IPS-18c (cell line): Measurements from ENCODE around the gene SOS2.
A peak's percentile ranks its signal among the peaks of the same experiment; 100 is the strongest.
"Not testable (repeated sequence)": the region's sequence is repeated elsewhere in the genome, so short reads cannot be mapped to it uniquely, and the experiment has no call there.

Source experiments
- H3K4me3 ChIP-seq: 2 replicates; pipeline ENCODE4 v1.7.0; 2013; ENCODE audit warnings: low read depth, mild to moderate bottlenecking, low read length, moderate library complexity; ENCODE audit not compliant: insufficient read depth
- H3K9me3 ChIP-seq: one replicate; pipeline ENCODE4 v1.6.1; 2013; ENCODE audit warnings: mild to moderate bottlenecking, low read length, moderate library complexity; ENCODE audit not compliant: control insufficient read depth, insufficient read depth

Gene SOS2

DNA sequence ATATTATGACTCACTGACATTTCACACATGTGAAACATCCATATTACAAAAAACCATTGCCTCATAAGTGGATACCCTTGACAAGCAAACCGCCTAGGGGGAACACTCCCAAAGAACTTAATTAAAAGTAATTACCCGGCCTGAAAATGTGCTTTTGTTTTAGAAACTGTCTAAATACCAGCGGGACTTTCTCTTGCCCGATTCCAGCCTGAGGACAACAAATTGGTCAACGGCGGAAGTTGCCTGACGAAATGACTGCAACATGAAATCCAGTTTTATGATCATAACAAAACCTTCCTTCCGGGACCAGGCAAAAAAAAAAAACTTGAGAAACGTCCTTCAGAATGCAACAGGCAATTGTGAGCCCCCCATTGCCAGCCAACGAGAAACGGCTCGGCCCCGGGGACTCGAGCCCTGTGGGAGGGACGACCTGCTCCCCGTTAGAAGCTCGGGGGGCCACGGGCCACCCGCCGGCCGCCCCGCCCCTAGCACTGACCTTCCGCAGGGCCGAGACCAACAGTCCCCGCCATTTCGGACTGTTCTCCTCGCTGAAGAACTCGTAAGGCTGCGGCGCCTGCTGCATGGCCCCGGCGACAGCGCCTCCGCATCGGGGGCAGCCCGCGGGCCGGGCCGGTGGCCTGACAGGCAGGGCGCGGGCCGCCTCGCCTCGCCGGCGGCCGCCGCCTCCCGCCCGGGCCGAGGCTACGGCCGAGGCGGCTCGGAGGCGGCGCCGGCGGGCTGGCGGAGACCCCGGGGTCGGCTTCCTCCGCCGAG, 490 bp downstream of the SOS2 start:
- peak overlapping the region; percentile 80 for H3K4me3 ChIP-seq
- peaks cover 2% of the 10 kb centered on the region for H3K9me3 ChIP-seq

GRCh38 chr14:50230401-50230700, 1.0 kb downstream of the SOS2 start:
- peaks cover 2% of the 10 kb centered on the region for H3K9me3 ChIP-seq
- peak overlapping the region; percentile 80 for H3K4me3 ChIP-seq

DNA sequence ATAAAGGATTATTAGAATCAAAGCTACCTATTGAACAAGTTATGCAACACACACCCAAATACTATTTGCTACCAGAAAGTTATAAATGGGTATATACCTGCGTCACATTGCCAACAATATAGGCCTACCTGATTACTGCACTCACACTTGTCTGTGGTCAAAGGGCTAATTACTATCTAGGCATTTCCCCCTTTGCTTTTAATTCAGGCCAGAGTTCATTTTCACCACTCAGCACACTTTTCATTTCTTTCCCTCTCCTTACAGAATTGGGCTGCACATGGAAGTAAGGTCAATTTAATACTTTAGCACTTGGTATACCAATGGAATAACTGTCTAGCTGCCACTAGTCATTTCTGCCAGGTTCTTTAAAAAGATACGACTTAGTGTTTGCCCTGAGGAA, 1.7 kb downstream of the SOS2 start:
- Histone ChIP-seq H3K4me3 (no peak overlapping the region), H3K9me3 (peaks cover 2% of the 10 kb centered on the region)

DNA sequence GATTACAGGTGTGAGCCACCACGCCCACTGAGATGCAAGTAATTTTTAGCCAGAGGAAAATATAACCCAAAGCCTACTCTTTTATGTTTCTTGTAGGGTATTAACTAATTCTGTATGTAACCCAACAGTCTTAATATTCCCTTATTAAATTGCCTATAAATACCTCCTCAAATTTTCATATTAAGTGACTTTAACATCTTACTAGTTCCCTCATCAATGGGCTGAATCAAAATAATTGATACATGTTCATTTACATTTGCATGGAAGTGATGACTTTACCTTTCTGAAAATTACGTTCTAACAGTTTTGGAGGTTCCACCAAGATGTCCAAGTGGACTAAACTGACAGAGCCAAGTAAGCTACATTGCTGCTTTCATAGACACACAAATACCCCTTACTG, 3.1 kb downstream of the SOS2 start:
- Histone ChIP-seq H3K4me3 (no peak overlapping the region), H3K9me3 (peaks cover 2% of the 10 kb centered on the region)

DNA sequence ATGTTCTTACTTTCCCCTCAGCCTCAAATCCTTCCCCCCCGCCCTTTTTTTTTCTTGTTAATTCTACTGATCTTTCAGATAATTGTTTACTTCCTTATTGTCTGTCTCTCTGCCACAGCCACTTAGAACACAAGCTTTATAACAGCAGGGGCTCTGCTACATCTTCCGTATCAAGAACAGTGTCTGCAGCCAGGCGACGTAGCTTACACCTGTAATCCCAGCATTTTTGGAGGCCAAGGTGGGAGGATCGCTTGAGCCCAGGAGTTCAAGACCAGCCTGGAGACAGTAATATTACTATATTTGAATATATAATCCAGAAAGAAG, 5.4 kb downstream of the SOS2 start:
- Histone ChIP-seq H3K9me3 (peaks cover 2% of the 10 kb centered on the region), H3K4me3 (no peak overlapping the region)

DNA sequence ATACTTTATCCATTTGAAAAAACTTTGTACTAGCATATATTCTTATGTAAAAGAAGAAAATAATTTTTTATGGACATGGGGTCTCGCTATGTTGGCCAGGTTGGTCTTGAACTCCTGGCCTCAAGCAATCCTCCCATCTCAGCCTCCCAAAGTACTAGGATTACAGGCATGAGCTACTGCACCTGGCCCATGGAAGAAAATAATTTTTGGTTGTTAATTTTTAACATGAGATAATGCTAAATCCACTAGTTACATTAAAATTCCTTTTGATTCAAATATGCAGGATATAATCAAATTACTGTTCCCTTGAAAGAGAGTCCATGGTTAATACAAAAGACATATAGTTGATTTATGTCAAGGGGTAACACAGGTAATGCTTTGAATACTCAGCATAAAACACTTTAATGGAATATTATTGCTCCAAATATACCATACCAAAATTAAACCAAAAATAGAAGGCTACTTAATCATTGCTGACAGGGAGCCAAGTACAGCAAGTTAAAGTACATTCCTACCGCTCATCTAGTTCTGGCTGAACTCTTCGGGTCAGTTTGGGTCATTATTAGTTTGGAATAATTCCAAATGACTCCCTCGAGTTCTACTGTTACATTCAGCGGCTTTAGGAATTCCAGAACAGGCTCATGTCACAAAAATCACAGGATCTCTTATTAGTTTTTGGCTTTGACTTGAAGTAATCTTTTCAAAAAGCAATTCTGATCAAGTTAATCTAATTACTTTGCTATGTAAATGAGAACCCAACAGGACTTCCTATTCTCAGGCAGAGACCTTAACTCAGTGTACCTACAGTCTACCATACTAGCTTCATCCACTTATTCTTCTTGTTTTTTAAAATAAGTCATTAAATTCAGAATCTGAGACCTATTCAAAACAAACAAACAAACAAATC, 6.1 kb downstream of the SOS2 start:
- H3K9me3 ChIP-seq = peaks cover 2% of the 10 kb centered on the region
- H3K4me3 ChIP-seq = no peak overlapping the region

- Histone ChIP-seq H3K4me3 (no peak overlapping the region), H3K9me3 (no peaks in the 10 kb centered on the region)
These were observed 9.2 kb downstream of the SOS2 start for GRCh38 chr14:50222055-50222613.

DNA sequence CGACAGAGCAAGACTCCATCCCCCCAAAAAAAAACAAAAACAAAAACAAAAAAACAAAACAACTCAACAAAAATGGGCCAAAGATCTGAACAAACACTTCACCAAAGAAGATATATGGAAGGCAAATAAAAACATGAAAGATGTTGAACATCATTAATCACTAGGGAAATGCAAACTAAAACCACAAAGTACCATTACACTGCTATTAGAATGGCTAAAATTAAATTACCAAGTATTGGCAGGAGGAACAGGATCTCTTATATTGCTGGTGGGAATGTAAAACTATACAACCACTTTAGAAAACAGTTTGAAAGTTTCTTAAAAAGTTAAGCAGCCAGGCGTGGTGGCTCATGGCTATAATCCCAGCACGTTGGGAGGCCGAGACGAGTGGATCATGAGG, 12.9 kb downstream of the SOS2 start:
- no peaks in the 10 kb centered on the region for H3K9me3 ChIP-seq

GRCh38 chr14:50215416-50215815, 16.0 kb downstream of the SOS2 start:
- no peak overlapping the region for H3K4me3 ChIP-seq
- no peaks in the 10 kb centered on the region for H3K9me3 ChIP-seq

More for the DNA sequence above, 12.9 kb downstream of the SOS2 start:
- H3K4me3 ChIP-seq = no peak overlapping the region

GRCh38 chr14:50213795-50214194, 17.6 kb downstream of the SOS2 start:
- Histone ChIP-seq H3K4me3 (no peak overlapping the region), H3K9me3 (no peaks in the 10 kb centered on the region)

- H3K9me3 ChIP-seq = no peaks in the 10 kb centered on the region
These were observed 18.7 kb downstream of the SOS2 start for GRCh38 chr14:50212726-50213125.

GRCh38 chr14:50210074-50210473, 21.3 kb downstream of the SOS2 start:
- Histone ChIP-seq H3K9me3 (no peaks in the 10 kb centered on the region), H3K4me3 (no peak overlapping the region)

More at GRCh38 chr14:50212726-50213125, 18.7 kb downstream of the SOS2 start:
- H3K4me3 ChIP-seq = no peak overlapping the region

GRCh38 chr14:50198499-50198898, 32.9 kb downstream of the SOS2 start:
- H3K4me3 ChIP-seq = no peak overlapping the region

DNA sequence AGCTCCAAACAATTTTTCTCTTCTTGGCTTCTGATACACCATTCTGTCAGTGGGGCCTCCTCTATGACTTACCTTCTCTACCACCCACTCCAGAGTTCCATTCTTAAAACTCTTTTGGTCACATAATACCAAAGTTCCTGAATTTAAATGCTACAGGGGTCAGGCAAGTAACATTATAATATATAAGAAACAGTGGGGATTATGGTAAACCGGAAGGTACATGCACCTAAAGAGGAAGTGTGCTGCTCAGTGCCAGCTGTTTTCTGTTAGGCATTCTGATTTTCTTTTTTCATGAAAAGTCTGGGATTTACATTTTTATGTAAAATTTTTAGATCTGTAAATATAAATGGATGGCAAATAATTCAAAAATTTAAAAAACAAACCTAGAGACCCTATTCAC, 39.9 kb downstream of the SOS2 start:
- no peaks in the 10 kb centered on the region for H3K9me3 ChIP-seq

More at GRCh38 chr14:50198499-50198898, 32.9 kb downstream of the SOS2 start:
- H3K9me3 ChIP-seq = no peaks in the 10 kb centered on the region

DNA sequence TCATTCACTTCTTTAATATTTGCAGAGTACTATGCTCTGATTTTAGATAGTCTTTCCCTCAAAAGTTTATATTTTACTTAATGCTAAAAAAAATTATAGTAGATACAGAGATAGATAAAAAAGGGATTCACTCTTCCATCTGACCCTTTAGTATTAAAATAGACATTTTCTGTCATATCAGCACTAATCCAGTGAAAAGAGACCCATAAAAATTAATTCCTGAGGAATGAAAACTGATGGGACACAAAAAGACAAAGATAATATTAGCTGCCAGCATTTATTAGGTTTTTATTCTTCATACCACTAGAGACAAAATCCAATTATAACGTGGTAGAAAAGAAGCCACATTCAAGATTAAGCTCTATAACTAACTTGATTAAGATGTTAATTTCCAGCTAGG, 45.3 kb downstream of the SOS2 start:
- H3K4me3 ChIP-seq = no peak overlapping the region
- no peaks in the 10 kb centered on the region for H3K9me3 ChIP-seq

More for the DNA sequence above, 39.9 kb downstream of the SOS2 start:
- H3K4me3 ChIP-seq = no peak overlapping the region

DNA sequence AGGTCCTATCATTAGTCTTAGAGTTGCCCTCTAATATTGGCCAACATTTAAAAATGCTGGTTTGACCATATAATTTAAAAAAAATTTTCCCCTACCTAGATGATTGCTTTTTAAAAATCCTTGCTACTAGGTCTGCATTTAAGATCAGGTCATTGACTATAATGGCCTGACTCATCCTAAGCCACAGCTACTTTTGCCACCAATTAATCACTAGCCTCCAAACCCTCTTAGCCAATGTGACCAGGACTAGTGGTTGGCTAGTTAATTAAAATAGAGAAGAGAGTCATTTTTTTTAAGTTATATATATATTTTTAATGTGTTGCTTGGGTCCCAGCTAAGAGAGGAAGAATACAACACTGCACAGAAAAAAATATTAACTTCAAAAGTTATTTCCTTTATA, 57.5 kb downstream of the SOS2 start:
- no peaks in the 10 kb centered on the region for H3K9me3 ChIP-seq
- H3K4me3 ChIP-seq = no peak overlapping the region

- H3K4me3 ChIP-seq = no peak overlapping the region
These were observed 59.5 kb downstream of the SOS2 start for GRCh38 chr14:50171895-50172294.

GRCh38 chr14:50167381-50167780, 64.0 kb downstream of the SOS2 start:
- H3K4me3 ChIP-seq, H3K9me3 ChIP-seq: not testable (repeated sequence)

More at GRCh38 chr14:50171895-50172294, 59.5 kb downstream of the SOS2 start:
- no peaks in the 10 kb centered on the region for H3K9me3 ChIP-seq
